ENCODE results near the gene BICDL1.
"Not testable (repeated sequence)": the region's sequence is repeated elsewhere in the genome, so short reads cannot be mapped to it uniquely, and the experiment has no call there.

Gene BICDL1, protein sequence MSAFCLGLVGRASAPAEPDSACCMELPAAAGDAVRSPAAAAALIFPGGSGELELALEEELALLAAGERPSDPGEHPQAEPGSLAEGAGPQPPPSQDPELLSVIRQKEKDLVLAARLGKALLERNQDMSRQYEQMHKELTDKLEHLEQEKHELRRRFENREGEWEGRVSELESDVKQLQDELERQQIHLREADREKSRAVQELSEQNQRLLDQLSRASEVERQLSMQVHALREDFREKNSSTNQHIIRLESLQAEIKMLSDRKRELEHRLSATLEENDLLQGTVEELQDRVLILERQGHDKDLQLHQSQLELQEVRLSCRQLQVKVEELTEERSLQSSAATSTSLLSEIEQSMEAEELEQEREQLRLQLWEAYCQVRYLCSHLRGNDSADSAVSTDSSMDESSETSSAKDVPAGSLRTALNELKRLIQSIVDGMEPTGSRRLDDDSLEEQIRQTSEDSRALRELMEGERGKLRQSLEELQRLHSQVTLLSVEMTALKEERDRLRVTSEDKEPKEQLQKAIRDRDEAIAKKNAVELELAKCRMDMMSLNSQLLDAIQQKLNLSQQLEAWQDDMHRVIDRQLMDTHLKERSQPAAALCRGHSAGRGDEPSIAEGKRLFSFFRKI

DNA sequence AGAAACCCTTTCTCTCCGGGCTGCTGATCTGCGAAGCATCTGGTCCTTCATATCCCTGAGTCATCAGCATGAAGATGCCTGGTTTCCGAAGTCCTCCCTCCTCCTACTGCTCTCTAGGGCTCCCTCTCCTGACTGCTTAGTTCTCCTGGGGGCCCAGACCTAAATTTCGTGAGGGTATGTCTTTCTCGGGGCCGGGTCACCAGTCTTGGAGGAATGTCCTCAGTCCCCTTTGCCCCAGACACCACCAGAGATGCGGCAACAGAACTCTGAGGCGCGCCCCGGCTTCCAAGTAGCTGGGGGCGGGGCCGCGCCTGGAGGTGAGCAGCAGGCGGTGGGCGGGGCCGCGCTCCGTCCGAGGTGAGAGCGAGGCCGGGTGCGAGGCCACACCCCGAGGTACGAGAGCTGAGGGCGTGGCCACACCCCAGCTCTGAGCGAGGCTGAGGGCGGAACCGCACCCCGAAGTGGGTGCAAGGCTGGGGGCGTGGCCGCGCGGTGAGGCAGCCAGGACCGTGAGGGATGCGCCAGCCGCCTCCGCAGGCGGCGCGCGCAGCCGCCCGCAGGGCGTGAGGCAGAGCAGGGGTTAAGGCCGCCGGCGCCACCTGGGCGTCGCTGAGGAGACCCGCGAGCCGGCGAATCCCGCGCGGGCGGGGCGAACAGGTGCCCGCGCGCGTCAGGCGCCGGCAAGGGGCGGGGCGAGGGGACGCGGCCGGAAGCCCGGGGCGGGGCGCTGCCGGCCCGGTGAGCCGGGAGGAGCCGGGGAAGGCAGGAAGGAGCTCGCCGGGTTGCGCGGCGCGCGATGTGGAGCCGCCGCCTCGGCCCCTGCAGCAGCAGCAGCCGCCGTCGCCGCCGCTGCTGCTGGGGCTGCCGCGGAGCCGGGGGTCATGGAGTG, at the start of gene BICDL1:
TSS of gene BICDL1 (plus strand) at position 765 of the 889 bp plus-strand sequence. CDS start 633 bp downstream, outside the sequence.
- peak; percentile 67 for DNase-seq (ENCODE audit: low read depth)

DNA sequence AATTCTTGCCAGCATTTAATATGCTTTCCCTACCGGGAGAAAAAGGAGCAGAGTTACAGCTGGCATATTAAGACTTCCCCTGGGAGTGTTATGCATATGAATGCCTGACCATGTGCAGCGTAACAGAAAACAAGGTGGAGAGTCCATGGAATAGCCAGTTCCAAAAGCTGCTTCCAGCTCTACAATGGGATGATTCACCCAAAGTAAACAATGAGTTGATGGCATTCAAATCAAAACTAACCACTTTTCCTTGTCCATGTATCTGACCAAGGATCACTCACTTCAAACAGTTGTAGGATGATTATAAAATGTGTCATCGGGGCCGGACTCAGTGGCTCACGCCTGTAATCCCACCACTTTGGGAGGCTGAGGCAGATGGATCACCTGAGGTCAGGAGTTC, 48.1 kb upstream of the BICDL1 start:
- DNase-seq (ENCODE audit: low read depth), result peak; percentile 54

DNA sequence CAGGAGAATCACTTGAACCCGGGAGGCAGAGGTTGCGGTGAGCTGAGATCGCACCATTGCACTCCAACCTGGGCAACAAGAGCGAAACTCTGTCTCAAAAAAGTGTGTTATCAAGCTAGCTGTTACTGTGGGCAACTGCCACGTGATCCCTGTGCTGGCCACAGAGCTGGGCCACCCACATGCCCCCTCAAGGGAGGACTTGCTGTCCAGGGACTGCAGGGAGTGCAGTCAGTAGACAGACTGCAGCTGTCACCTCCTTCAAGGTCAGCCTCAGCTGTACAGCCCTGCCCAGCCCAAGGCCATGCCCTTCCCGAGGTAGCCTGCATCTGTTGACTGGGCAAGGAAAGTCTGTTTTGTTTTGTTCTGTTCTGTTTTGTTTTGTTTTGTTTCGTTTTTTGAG, 46.6 kb upstream of the BICDL1 start:
- no peak for DNase-seq (ENCODE audit: low read depth)

DNA sequence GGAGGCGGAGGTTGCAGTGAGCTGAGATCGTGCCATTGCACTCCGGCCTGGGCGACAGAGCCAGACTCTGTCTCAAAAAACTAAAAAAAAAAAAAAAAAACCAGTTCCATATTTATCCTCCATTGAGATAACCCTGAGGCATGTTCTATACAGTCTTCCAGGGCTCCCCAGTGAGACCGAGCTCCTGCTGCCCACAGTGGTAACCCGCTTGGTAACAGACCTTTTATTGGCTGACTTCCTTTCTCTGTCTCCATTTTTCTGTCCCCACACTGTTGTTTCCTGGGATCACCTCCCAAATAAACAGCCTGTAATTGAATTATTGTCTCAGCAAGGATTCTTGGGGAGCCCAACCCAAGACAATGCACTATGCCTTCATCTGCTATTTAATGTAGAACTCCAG, 42.8 kb upstream of the BICDL1 start:
- no peak for DNase-seq (ENCODE audit: low read depth)

DNA sequence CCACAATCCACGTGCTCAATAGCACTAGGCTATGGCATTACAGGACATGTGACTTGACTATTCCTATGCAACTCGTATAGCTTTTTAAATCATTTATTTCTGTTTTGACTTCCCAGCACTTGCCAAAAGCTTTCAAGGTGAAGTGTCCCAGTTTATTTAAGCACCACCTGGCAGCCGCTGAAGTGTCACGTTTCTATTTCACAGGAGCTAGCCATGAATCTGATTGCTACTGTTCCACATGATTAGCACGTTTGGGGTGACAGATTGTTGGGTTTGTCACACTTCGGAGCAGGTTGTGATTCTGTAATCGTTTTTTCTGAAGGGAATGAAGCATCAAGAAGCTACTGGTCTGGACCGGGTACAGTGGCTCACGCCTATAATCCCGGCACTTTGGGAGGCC, 39.9 kb upstream of the BICDL1 start:
- DNase-seq (ENCODE audit: low read depth), result no peak

DNA sequence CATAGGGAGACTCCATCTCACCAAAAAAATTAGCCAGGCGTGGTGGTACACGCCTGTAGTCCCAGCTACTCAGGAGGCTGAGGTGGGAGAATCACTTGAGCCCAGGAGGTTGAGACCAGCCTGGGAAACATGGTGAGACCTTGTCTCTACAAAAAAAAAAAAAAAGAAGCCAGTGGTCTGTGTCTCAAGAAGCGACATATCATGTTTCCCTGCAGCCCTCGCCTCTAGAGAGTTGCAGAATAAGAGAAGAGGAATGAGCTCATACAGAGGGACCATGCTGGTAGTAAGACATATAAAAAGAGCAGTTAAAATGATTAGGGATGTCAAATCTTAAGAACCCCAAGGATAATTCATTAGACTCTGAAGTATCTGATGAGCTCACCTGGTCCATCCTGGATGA, 39.4 kb upstream of the BICDL1 start:
- DNase-seq (ENCODE audit: low read depth), result no peak

DNA sequence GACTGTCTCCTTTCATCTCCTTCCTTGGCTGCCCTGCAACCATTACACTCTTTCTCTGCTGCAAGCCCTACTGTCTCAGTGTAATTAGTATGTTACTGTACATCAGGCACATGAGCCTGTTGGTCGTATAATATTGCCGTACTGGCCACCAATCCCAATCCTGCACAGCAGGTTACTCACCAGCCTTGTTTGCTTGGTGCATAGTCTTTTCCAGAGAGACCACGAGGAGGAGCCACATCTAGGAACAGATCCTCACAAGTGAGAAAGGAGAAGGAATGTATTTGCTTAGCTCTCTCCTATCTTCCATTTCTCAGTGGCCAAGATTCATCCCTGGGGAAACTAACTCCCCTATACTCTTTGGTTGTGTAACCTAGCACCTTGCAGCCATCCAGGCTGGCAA, 33.0 kb upstream of the BICDL1 start:
- DNase-seq (ENCODE audit: low read depth), result no peak

DNA sequence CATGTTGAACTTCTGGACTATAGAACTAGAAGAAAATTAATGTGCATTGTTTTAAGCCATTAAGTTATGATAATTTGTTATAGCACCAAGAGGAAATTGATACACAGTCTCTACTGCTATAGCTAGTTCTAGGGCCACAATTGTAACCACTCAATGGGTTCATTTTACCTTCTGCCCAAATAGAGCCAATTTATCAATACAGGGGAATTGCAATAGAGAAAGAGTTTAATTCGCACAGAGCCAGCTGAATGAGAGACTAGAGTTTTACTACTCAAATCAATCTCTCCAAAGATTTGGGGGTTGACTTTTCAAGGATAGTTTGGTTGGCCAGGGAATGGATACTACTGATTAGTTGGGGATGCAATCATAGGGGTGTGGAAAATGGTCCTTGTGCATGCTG, 31.9 kb upstream of the BICDL1 start:
- DNase-seq (ENCODE audit: low read depth), result no peak

DNA sequence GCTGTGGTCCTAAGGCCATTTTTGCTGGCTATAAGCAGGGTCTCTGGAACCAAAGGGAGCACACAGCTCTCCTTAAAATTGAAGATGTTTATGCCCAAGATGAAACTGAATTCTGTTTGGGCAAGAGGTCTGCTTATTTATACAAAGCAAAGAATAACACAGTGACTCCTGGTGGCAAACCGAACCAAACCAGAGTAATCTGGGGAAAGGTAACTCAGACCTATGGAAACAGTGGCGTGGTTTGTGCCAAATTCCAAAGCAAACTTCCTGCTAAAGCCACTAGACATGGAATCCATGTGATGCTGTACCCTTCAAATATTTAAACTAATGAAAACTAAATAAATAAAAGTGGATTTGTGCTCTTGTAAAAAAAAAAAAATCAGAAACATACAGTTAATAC, 29.6 kb upstream of the BICDL1 start:
- DNase-seq (ENCODE audit: low read depth), result no peak

DNA sequence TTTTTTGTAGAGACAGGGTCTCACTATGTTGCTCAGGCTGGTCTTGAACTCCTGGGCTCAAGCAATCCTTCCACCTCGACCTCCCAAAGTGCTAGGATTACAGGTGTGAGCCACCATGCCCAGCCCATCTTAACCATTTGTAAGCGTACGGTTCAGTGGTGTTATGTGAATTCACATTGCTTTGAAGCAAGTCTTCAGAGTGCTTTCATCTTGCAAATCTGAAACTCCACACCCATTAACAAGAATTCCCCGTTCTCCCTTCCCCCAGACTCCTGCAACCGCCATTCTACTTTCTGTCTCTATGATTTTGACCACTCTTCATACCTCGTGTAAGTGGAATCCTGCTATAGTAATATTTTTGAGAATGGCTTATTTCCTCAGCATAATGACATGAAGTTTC, 24.9 kb upstream of the BICDL1 start:
- DNase-seq (ENCODE audit: low read depth), result no peak

DNA sequence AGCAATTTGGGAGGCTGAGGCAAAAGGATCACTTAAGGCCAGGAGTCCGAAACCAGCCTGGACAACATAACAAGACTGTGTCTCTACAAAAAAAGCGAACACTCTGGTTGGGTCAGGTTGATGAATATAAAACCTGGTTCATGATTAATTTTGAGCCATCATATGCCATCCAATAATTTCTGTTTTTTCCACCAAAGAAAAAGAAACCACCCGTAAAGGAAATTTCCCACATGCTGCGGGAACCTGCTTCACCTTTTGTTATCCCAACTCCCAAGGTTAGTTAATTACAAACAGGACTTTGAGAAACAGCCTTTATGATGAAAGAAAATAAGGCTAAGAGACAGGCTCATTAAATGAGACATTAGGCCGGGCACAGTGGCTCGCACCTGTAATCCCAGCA, 24.1 kb upstream of the BICDL1 start:
- no peak for DNase-seq (ENCODE audit: low read depth)

DNA sequence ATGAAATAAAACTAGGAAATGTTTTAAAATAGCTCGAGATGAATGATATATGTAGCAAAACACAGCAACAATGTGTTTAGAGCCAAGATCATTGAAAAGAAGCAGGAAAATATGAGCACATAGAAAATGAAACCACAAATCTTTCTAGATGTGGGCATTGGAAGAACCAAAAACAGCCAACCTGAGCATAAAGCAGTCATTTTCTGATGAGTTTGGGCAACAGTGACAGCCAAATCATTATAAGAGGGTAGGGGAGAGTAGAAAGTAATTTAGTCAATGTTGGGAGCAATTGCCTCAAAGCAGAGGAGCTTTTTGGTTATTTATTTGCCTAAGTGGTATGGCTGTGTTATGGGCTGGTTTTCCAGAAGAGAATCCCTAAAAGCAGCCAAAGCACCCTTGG, 8.8 kb upstream of the BICDL1 start:
- DNase-seq (ENCODE audit: low read depth), result no peak

DNA sequence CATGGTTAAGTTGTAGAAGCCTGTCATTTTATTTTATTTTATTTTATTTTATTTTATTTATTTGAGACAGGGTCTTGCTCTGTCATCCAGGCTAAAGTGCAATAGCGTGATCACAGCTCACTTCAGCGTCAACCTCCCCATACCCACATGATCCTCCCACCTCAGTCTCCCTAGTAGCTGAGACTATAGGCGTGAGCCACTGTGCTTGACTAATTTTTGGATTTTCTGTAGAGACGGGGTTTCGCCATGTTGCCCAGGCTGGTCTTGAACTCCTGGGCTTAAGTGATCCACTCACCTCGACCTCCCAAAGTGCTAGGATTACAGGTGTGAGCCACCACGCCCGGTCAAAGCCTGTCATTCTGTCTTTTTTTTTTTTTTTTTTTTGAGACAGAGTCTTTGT, 8.3 kb upstream of the BICDL1 start:
- not testable (repeated sequence) for DNase-seq (ENCODE audit: low read depth)

DNA sequence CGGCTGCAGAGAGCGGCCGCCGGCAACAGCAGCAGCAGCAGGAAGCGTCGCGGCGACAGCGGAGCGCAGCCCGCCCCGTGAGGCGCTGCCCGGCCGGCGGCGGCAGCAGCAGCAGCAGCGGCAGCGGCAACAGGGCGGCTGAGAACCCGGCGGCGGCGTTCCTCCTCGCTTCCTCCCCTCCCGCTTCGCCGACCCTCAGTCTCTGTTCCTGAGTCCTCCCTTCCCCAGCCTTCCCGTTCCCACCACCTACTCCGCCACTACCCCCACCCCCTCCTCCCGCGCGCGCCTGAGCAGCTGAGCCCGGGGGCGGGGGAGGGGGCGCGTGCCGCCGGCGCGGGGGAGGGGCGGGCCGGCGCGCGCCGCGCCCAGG, 310 bp downstream of the BICDL1 start:
- DNase-seq (ENCODE audit: low read depth), result no peak

DNA sequence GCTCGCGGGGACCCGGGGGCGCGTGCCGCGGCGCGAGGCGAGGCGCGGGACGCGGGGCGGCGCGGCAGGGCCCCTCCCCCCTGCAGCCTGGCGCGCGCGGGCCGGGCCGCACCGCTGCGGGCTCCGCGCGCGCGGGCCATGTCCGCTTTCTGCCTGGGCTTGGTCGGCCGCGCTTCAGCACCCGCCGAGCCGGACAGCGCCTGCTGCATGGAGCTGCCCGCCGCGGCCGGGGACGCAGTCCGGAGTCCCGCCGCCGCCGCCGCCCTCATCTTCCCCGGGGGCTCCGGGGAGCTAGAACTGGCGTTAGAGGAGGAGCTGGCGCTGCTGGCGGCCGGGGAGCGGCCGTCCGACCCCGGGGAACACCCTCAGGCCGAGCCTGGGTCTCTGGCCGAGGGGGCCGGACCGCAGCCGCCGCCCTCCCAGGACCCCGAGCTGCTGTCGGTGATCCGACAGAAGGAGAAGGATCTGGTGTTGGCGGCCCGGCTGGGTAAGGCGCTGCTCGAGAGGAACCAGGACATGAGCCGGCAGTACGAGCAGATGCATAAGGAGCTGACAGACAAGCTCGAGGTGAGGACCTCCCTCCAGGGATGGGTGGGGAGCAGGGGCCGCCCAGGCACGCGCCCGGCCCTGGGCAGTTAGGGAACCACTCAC, 820 bp downstream of the BICDL1 start:
- DNase-seq (ENCODE audit: low read depth), result peak; percentile 77

DNA sequence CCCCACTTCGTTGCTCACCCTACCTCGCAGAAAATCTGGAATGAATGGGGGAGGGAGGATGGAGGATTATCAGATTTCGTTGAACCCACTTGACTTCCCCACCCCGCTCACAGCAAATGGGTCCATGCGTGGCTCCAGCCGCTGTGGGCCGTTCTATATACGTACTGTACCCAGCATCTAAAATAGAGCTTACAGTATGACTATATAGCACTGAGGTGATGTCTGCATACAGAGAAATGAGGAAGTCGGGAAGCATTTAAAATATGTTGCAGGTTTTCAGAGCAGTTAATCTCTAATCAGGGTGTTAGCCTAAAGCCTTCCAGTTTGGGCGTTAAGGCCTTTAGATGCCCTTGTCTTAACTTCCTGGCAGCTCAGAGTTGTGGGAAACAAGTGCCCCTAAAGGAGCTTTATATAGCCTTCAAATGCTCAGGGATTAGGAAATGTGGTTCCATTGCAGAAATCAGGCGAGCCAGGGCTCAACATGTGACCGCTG, 1.4 kb downstream of the BICDL1 start:
- no peak for DNase-seq (ENCODE audit: low read depth)

DNA sequence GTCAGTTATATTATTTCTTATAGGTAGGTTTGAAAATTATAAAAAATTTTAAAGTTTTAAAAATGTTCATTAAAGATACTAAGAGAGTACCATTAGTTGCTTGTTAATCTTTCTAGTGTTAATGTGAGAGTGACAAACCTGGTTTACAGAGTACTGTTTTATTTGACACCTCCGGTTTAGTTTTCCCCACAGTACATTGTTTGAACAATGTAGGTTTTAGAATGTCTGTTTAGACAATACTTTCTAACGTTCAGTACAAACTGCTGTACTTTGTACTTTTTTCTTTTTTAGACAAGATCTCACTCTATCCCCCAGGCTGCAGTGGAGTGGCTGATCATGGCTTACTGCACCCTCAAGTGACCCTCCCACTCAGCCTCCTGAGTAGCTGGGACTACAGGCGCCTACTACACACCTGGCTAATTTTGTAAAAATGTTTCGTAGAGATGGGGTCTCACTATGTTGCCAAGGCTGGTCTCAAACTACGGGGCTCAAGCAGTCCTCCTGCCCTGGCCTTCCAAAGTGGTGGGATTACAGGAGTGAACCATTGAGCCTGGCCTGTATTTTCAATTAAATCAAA, 3.2 kb downstream of the BICDL1 start:
- no peak for DNase-seq (ENCODE audit: low read depth)

DNA sequence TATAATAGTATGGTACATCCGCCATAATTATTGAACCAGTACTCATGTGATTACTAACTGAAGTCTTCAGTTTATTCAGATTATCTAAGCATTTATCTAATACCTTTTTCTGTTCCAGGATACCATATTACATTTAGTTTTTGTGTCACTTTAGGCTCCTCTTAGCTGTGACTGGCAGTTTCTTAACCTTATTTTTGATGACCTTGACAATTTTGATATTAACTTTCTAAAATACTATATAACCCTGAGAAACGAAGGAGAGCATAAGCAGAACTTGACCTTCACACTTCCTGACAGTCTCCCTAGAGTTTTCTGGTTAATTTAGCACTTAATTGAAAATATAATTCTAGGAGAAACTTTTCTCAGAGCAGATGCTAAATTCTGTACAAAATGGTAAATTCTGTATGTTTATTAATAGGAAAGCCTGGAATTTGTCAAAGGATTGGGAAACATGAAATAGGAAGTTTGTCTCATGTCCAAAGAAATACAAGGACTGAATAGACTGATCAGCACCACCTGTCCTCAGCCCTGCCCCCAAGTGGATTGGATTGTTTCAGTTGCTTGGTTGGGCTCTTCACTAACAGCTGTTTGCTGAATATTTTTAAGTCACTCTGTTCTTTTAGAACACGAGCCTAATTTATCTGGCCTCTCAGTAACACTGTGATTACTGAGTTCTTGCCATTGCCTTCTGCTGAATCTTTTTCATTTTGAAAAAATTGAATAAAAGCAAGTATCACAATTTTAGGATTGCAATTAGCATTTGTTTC, 6.0 kb downstream of the BICDL1 start:
- no peak for DNase-seq (ENCODE audit: low read depth)

DNA sequence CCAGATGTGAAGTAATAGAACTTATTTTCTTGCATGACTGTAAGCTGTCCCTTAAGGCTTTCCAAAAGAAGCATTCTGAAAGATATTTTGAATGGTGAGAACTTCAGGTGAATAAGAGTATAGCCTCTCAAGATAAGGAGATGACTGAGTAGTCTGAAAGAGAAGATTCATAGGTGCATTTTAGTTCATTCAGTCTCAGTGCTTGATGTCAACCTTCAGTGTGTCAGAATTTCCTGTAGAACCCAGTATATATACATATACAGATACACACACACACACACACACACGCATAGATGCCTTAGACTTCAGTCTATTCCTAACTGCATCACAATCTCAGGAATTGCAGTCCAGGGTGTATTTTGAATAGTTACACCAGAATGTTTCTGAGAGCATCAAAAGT, 7.4 kb downstream of the BICDL1 start:
- no peak for DNase-seq (ENCODE audit: low read depth)

DNA sequence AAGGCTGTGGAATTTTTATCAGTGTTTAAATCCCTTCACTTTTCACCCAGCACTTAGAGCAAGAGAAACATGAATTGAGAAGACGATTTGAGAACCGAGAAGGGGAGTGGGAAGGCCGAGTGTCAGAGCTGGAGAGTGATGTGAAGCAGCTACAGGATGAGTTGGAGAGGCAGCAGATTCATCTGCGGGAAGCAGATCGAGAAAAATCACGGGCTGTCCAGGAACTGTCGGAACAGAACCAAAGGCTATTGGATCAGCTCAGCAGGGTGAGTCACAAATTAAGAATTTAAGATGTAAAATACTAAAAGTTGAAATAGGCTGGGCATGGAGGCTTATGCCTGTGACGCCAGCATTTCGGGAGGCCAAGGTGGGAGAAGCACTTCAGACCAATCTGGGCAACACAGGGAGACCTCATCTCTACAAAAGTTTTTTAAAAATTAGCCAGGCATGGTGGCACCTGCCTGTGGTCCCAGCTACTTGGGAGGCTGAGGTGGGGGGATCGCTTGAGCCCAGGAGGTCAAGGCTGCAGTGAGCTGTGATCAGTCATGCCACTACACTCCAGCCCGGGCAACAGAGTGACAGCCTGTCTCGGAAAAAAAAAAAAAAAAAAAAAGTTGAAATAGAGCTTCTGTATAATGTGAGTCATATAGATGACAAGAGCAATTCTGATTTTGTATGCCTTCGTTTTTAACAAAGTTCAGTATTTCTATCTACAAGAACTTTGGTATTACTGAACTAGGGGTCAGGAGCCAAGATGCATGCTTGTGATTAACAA, 9.6 kb downstream of the BICDL1 start:
- DNase-seq (ENCODE audit: low read depth), result no peak
